ENCODE data around the gene PDIA5. TPM values are rescaled to one million over a fixed set of nuclear protein-coding genes. Genes with fewer than 3 reads are reported as not detected.

PDIA5 gene
- total and polyA plus RNA-seq, 2 of the 4 experiments (the other 2 are of a cell fraction): 19.4 to 42.0 TPM

- ChIA-PET POLR2A (ENCODE audit: unreplicated experiment) (no interaction called here), CTCF (interaction anchor here (0.6 to 0.8 kb wide), 2 partner anchors 9 to 57 kb away, joined by 3 to 5 read pairs; partner anchors contain the start of gene SEMA5B)
- H4K5ac ChIP-seq (ENCODE audit: low read depth, low read length): no peak overlapping the region
- no peak overlapping the region for H3K9ac ChIP-seq (ENCODE audit: low read depth, low read length)
- H3K27me3 ChIP-seq (ENCODE audit: control insufficient read depth, insufficient read depth, low read length): peaks cover 76% of the 10 kb centered on the region
- H2BK20ac ChIP-seq (ENCODE audit: low read depth, low read length): no peak overlapping the region
- H2BK5ac ChIP-seq (ENCODE audit: low read depth, low read length, poor library complexity, severe bottlenecking): no peak overlapping the region
- no peak overlapping the region for H3K14ac ChIP-seq (replicated peaks; ENCODE audit: low read depth, low read length)
- H2BK15ac ChIP-seq (ENCODE audit: low read depth, low read length): no peak overlapping the region
- no peak overlapping the region for H3K18ac ChIP-seq (ENCODE audit: low read depth, low read length)
- no peak for ATAC-seq (ENCODE audit: low read depth)
- dilution Hi-C loops (cut with HindIII; ENCODE audit: low sequenced_read_pairs, unreplicated experiment): no loop called here
- no peak overlapping the region for H2AFZ ChIP-seq (replicated peaks; ENCODE audit: low read length, poor library complexity)
- H3K56ac ChIP-seq (ENCODE audit: extremely low read depth, insufficient read depth, low read length): no peak overlapping the region
- H3K4me3 ChIP-seq (ENCODE audit: insufficient read depth, low read depth, low read length): no peak overlapping the region
- H4K8ac ChIP-seq (ENCODE audit: low read depth in 2 of 2, low read length in 2 of 2): no peak overlapping the region
- H3K27ac ChIP-seq (ENCODE audit: insufficient read depth, low read length): no peak overlapping the region
- no peak overlapping the region for H2AK5ac ChIP-seq (ENCODE audit: low read depth, low read length)
- H2BK120ac ChIP-seq (ENCODE audit: low read depth, low read length): no peak overlapping the region
- H3K9me1 ChIP-seq (ENCODE audit: insufficient read depth, low read length): 0 out of 2 replicates have a peak, but pooled peaks cover 2% of the 10 kb centered on the region
- no peak for DNase-seq
- no peak overlapping the region for H3K4me2 ChIP-seq (ENCODE audit: low read depth, low read length)
- BruUV-seq (replicated peaks): no TSS peak
- intact Hi-C loops (cut with micrococcal nuclease): no loop called here
- TF ChIP-seq NFE2L2 (IDR thresholded peaks at IDR 0.05; ENCODE audit: low read depth, low read length) (no peak), MXI1 (IDR thresholded peaks at IDR 0.05; ENCODE audit: borderline replicate concordance, low read depth, low read length) (no peak), CHD1 (IDR thresholded peaks at IDR 0.05; ENCODE audit: low read depth, low read length) (no peak), MAZ (IDR thresholded peaks at IDR 0.05; ENCODE audit: borderline replicate concordance, low read depth, low read length) (no peak), RAD21 (IDR thresholded peaks at IDR 0.05; ENCODE audit: low read length) (no peak), RCOR1 (IDR thresholded peaks at IDR 0.05; ENCODE audit: insufficient replicate concordance, low read length) (no peak), RFX5 (IDR thresholded peaks at IDR 0.05; ENCODE audit: low read depth, low read length) (no peak), CEBPB (IDR thresholded peaks at IDR 0.05; ENCODE audit: low read depth, low read length) (no peak), BHLHE40 (IDR thresholded peaks at IDR 0.05; ENCODE audit: low read depth, low read length) (no peak), SMC3 (IDR thresholded peaks at IDR 0.05; ENCODE audit: low read depth, low read length) (no peak), FOS (IDR thresholded peaks at IDR 0.05; ENCODE audit: low read depth, low read length) (no peak)
- TF ChIP-seq, protein P1, sequence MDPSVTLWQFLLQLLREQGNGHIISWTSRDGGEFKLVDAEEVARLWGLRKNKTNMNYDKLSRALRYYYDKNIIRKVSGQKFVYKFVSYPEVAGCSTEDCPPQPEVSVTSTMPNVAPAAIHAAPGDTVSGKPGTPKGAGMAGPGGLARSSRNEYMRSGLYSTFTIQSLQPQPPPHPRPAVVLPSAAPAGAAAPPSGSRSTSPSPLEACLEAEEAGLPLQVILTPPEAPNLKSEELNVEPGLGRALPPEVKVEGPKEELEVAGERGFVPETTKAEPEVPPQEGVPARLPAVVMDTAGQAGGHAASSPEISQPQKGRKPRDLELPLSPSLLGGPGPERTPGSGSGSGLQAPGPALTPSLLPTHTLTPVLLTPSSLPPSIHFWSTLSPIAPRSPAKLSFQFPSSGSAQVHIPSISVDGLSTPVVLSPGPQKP (IDR thresholded peaks at IDR 0.05; ENCODE audit: borderline replicate concordance, low read depth, low read length): no peak
- no peaks in the 10 kb centered on the region for H3K9me3 ChIP-seq (ENCODE audit: control insufficient read depth, insufficient read depth, low read length)
- no peaks in the 10 kb centered on the region for H3K36me3 ChIP-seq (ENCODE audit: control insufficient read depth, insufficient read depth, low read length)
- no peaks in the 10 kb centered on the region for H4K20me1 ChIP-seq (ENCODE audit: insufficient read depth, low read length)
- H3K4ac ChIP-seq (ENCODE audit: low read depth, low read length): no peak overlapping the region
- H4K91ac ChIP-seq (ENCODE audit: insufficient read depth, low read depth, low read length): no peak overlapping the region
- no CpG with 5 or more reads among the region's 5 CpGs for WGBS, 2 experiments (ENCODE audit: extremely low coverage in 2 of 2, insufficient read length in 1 of 2)
- H2AK9ac ChIP-seq (replicated peaks; ENCODE audit: low read depth, low read length, poor library complexity): no peak overlapping the region
- no peak overlapping the region for H3K23ac ChIP-seq (ENCODE audit: low read depth, low read length)
- in situ Hi-C loops (cut with MboI; ENCODE audit: low sequenced_read_pairs): no loop called here
- H3K4me1 ChIP-seq (ENCODE audit: control insufficient read depth, insufficient read depth, low read length): no peaks in the 10 kb centered on the region; the same call in 1 of the 2 replicates
- no peaks in the 10 kb centered on the region for H3K79me1 ChIP-seq (ENCODE audit: low read depth in 1 of 2, low read length in 2 of 2)
Observed at GRCh38 chr3:123037015-123037375, 29.8 kb upstream of the PDIA5 start.
